ENCODE measurements around the gene RBMS1.
"Not testable (repeated sequence)": the region's sequence is repeated elsewhere in the genome, so short reads cannot be mapped to it uniquely, and the experiment has no call there.

The RBMS1 gene

GRCh38 chr2:160501370-160501769 lies 7.8 kb upstream of the RBMS1 start:
- no peak for DNase-seq

- no peak for DNase-seq
Measured at GRCh38 chr2:160499865-160500264, 6.3 kb upstream of the RBMS1 start.

- no peak for DNase-seq
Measured at GRCh38 chr2:160498137-160498536, 4.5 kb upstream of the RBMS1 start.

- peak; percentile 4 for DNase-seq
Measured at GRCh38 chr2:160494201-160494644, 616 bp upstream of the RBMS1 start.

DNA sequence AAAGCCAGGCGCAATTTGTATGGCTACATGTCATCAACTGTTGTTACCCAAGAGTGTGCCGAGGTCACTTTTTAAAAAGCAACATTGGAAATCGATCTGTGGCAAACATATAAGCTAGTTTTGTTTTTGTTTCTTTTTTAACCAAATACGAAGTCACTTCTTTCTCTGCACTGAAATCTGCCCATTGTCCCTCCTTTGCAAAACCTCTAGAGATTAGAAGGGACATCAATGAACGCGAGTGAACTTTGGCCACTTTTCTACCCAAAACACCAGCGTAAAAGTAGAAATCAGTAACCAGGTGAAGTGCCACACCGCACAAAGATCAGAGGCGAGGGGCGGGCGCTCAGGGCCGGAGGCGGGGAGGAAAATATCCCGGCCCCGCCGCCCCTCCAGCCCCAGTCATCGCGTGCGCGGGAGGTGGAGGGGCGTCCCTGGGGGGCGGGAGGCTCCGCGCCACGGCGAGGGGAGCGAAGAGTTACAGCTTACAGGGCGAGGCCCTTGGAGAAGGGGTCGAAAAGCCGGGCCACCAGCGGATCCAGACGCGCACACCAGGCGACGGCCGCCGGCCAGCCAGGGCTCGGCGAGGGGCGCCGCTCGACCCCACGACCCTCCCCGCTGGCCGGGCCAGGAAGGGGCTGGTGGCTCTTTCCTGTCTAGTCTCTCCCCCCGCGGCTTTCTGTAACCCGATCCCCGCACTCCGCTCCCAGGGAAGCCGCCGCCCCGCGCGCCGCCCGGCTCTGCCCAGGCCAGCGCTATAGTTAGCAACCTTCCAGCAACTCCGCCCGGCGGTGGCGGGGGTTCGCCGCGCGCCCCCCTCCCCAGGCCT lies 993 bp downstream of the RBMS1 start:
- DNase-seq: peak; percentile 40

DNA sequence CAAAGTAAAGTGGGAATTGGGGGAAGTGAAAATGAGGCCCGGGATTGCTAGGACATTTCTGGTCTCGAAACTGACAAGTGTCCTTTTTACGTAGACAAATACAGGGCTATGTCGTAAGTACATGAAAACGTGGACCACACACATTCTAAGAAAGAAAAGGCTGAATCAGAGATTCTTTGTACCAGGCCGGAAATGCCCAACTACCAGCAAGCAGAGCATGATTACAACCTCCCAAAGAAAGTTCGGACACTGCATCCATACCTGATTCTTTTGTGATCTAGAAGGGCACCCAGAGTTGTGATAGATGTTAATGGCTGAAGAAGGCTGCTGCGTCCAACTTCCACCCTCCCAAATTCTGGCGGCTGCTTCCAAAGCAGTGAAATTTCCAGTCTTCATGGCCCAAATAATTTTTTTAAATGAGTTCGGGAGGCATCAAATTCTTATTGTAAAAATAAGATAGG lies 1.7 kb downstream of the RBMS1 start:
- peak; percentile 82 for DNase-seq

DNA sequence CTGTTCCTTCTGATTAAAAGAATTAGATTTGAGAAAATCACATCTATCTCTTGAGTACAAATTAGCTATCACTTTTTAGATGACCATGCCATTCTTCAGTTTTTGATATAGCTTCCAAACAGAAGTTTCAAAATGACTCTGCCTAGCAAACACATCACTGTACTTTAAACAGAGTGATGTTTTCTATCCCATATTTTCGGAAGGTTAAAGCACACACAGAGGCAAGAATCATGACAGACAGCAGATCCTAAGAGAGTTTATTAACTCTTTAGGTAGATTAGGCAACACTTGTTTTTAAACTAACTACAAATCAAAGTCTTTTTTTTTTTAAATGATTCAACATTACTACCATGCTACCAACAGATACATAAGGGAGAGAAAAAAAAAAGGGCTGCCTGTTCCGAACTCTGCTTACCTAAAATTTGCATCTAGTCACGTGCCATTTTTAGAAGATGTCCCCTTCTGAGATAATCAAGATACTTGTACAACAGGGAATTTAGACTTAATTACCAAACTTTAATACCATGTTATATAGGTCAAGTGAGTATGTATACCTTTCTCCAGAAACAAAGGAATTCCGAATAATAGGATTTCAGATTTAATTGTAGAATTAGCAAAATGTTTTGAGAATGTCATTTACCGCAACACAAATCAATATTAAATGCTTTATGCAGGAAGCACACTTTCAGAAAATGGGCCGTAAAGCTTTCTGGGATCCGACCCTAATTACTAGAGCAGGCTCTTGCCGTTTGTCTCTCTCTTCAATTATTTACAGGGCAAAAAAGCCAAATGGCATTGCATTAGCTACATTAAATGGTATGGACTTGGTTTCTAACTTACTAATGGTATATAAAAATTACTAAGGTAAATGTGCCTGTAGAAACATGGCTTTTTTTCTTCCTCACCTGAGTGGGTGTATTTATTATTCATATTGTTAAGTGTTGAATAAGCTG lies 2.6 kb downstream of the RBMS1 start:
- DNase-seq: peak; percentile 19

GRCh38 chr2:160489111-160489510 lies 4.5 kb downstream of the RBMS1 start:
- DNase-seq: peak; percentile 91

GRCh38 chr2:160488289-160488688 lies 5.3 kb downstream of the RBMS1 start:
- not testable (repeated sequence) for DNase-seq

DNA sequence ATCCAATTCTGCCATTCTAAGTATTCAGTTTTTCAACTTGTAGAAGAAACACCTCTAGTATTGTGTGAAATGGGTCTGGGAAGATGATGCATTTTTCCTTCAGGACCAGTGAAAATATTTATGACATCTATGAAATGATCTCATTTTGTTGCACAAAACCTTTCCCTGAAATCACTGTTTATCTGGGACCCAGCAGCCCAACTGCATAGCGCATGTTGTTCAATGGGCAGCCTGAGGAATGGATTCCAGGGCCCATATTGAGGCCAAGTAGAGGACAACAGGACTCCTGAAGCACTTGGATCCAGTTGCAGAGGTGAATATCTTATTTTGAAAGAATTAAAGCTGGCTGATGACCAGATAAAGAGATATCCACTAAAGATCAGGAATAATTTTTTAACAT lies 7.3 kb downstream of the RBMS1 start:
- DNase-seq: no peak

GRCh38 chr2:160484859-160485520 lies 8.6 kb downstream of the RBMS1 start:
- DNase-seq: no peak

DNA sequence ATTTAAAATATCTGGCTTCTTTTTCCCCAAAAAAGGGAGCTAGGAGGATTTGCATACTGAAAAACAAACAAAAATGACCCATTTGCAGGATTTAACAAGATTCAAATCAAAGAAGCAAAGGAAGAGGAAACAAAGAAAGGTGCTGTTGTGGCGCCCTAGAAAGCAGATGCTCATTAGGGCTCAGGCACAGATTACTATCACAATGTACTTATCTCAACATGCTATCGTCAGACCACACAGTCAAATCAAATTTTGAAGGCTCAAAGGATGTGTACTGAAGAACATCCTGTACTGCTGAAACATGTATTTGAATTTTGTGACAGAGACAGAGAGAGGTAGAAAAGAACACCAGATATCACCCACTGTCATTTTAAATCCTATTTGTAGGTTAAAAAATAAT lies 10.9 kb downstream of the RBMS1 start:
- no peak for DNase-seq

GRCh38 chr2:160479269-160479668 lies 14.3 kb downstream of the RBMS1 start:
- no peak for DNase-seq

- DNase-seq: no peak
Measured at GRCh38 chr2:160478660-160479059, 14.9 kb downstream of the RBMS1 start.

- no peak for DNase-seq
Measured at GRCh38 chr2:160477032-160477431, 16.6 kb downstream of the RBMS1 start.

GRCh38 chr2:160474891-160475787 lies 18.5 kb downstream of the RBMS1 start:
- DNase-seq: no peak

DNA sequence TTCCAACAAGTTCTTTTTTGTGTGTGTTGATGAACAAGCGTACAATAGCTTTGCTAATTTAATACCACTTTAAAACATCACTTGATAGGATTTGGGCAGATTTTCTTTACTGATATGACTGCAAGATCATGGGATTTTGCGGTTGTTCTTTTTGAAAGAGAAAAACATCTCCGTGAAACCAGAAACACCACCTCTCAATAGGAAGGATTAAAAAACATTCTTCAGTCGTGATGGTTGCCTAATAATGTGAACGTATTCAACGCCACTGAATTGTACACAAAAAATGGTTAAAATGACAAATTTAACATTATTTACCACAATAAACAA lies 19.3 kb downstream of the RBMS1 start:
- DNase-seq: no peak

GRCh38 chr2:160473468-160474318 lies 19.9 kb downstream of the RBMS1 start:
- no peak for DNase-seq

- no peak for DNase-seq
Measured at GRCh38 chr2:160472839-160473251, 20.8 kb downstream of the RBMS1 start.

GRCh38 chr2:160471950-160472349 lies 21.7 kb downstream of the RBMS1 start:
- peak; percentile 14 for DNase-seq

- DNase-seq: no peak
Measured at GRCh38 chr2:160469621-160470204, 23.9 kb downstream of the RBMS1 start.

Measured in inflammatory macrophage treated with lipopolysaccharide for 4 hours (primary cell).